ENCODE data around the gene ERC1. TPM values are rescaled to one million over a fixed set of nuclear protein-coding genes. Genes with fewer than 3 reads are reported as not detected.

ERC1 gene
- total RNA-seq, 4 donors from 2014 or later, result 28.9 to 106 (median 43.6) TPM

DNA sequence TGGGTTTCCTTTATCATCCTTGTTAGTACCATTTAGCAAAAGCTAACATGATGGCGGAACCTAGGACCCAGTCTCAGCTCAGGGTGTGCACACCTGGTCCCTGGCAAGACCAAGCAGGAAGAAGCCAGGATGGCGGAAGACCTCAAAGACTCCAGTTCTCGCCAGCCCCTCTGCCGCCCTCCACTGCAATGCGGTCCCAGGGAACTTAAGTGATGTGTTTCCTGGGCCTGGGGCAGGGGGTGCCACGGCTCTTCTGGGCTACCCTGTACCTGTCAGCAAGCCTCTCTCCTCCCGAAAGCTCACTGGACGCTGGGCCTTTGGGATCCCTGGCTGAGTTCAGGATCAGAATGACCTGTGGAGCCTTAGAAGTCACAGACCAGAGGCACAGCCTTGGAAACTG, 532.0 kb downstream of the ERC1 start:
- no peaks in the 10 kb centered on the region for H3K9me3 ChIP-seq
- intact Hi-C loops (cut with DNase I; ENCODE audit: low total_unique reads), result no loop called here
- no peak for DNase-seq
- H3K4me3 ChIP-seq, result no peak overlapping the region
- no peak for TF ChIP-seq POLR2A (IDR thresholded peaks at IDR 0.05)
- TF ChIP-seq, protein P1, sequence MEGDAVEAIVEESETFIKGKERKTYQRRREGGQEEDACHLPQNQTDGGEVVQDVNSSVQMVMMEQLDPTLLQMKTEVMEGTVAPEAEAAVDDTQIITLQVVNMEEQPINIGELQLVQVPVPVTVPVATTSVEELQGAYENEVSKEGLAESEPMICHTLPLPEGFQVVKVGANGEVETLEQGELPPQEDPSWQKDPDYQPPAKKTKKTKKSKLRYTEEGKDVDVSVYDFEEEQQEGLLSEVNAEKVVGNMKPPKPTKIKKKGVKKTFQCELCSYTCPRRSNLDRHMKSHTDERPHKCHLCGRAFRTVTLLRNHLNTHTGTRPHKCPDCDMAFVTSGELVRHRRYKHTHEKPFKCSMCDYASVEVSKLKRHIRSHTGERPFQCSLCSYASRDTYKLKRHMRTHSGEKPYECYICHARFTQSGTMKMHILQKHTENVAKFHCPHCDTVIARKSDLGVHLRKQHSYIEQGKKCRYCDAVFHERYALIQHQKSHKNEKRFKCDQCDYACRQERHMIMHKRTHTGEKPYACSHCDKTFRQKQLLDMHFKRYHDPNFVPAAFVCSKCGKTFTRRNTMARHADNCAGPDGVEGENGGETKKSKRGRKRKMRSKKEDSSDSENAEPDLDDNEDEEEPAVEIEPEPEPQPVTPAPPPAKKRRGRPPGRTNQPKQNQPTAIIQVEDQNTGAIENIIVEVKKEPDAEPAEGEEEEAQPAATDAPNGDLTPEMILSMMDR (IDR thresholded peaks at IDR 0.05), result no peak
- no peak overlapping the region for H3K27ac ChIP-seq
- H3K36me3 ChIP-seq, result no peaks in the 10 kb centered on the region
- peaks cover 0 to 6% of the 10 kb centered on the region in 2 donors for H3K4me1 ChIP-seq
- no peaks in the 10 kb centered on the region for H3K27me3 ChIP-seq

DNA sequence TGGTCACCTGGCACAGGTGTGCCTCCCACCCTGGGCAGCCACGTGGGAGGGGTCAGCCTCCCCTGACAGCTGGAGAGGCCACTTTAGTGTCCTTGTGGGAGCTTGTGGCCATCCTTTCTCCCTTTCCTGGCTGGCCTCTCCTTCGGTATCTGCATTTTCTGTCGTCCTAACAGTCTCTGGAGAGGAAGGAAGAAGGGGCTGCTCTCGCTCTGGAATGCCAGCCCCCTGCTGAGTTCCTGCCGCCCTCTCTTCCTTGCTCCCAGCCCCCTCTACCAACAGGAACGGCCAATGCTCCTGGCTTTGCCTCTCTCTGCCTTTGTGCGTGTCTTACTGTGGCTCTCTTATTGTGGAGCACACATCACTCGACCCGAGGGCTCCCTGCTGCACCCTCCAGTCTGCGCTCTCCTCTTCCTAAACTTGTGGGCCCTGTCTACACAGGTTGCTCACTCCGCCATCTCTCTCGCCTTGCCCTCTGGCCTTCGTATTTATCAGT, 532.6 kb downstream of the ERC1 start:
- intact Hi-C loops (cut with DNase I; ENCODE audit: low total_unique reads), result no loop called here
- H3K9me3 ChIP-seq, result no peaks in the 10 kb centered on the region
- H3K27ac ChIP-seq, result no peak overlapping the region
- H3K4me3 ChIP-seq, result no peak overlapping the region
- H3K27me3 ChIP-seq, result no peaks in the 10 kb centered on the region
- H3K36me3 ChIP-seq, result no peaks in the 10 kb centered on the region
- peaks cover 0 to 6% of the 10 kb centered on the region in 2 donors for H3K4me1 ChIP-seq
- DNase-seq, result no peak
- no peak for TF ChIP-seq POLR2A (IDR thresholded peaks at IDR 0.05)
- TF ChIP-seq, protein P1 (IDR thresholded peaks at IDR 0.05), result no peak

DNA sequence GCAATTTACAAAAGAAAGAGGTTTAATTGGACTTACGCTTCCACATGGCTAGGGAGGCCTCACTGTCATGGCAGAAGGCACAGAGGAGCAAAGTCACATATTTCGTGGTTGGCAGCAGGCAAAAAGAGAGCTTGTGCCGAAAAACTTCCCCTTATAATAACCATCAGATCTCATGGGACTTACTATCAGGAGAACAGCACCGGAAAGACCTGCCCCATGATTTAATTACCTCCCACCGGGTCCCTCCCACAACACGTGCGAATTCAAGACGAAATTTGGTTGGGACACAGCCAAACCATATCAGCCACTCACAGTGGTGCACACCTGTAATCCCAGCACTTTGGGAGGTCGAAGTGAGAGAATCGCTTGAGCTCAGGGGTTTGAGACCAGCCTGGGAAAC, 534.8 kb downstream of the ERC1 start:
- DNase-seq, result no peak
- TF ChIP-seq, protein P1 (IDR thresholded peaks at IDR 0.05), result no peak
- no peak for TF ChIP-seq POLR2A (IDR thresholded peaks at IDR 0.05)
- H3K27me3 ChIP-seq, result peaks cover 0 to 4% of the 10 kb centered on the region in 2 donors
- H3K9me3 ChIP-seq, result no peaks in the 10 kb centered on the region
- H3K4me1 ChIP-seq, result no peaks in the 10 kb centered on the region
- no peak overlapping the region for H3K27ac ChIP-seq
- intact Hi-C loops (cut with DNase I; ENCODE audit: low total_unique reads), result no loop called here
- no peaks in the 10 kb centered on the region for H3K36me3 ChIP-seq
- no peak overlapping the region for H3K4me3 ChIP-seq

- Histone ChIP-seq H3K27ac (no peak overlapping the region), H3K4me1 (no peaks in the 10 kb centered on the region), H3K36me3 (no peaks in the 10 kb centered on the region), H3K27me3 (peaks cover 0 to 4% of the 10 kb centered on the region in 2 donors), H3K4me3 (no peak overlapping the region), H3K9me3 (no peaks in the 10 kb centered on the region)
- no peak for DNase-seq
- TF ChIP-seq POLR2A (IDR thresholded peaks at IDR 0.05), result no peak
- TF ChIP-seq, protein P1 (IDR thresholded peaks at IDR 0.05), result no peak
- intact Hi-C loops (cut with DNase I; ENCODE audit: low total_unique reads), result no loop called here
Observed at GRCh38 chr12:1527789-1528188, 536.8 kb downstream of the ERC1 start.

GRCh38 chr12:1528791-1529190, 537.8 kb downstream of the ERC1 start:
- TF ChIP-seq POLR2A (IDR thresholded peaks at IDR 0.05), result no peak
- TF ChIP-seq, protein P1 (IDR thresholded peaks at IDR 0.05), result no peak
- Histone ChIP-seq H3K4me1 (no peaks in the 10 kb centered on the region), H3K4me3 (no peak overlapping the region), H3K27me3 (peaks cover 0 to 4% of the 10 kb centered on the region in 2 donors), H3K36me3 (no peaks in the 10 kb centered on the region), H3K9me3 (no peaks in the 10 kb centered on the region), H3K27ac (no peak overlapping the region)
- intact Hi-C loops (cut with DNase I; ENCODE audit: low total_unique reads), result no loop called here
- no peak for DNase-seq

All from uterus (tissue), 4 donors.